Osteoblast (primary cell): ENCODE measurements around the gene WDFY1. TPM values are rescaled to one million over a fixed set of nuclear protein-coding genes. Genes with fewer than 3 reads are reported as not detected.

Experiments
- DNase-seq: peaks from one replicate; pipeline ENCODE4 v3.0.0; 2011; ENCODE audit warnings: low spot score, mixed read lengths; ENCODE audit not compliant: insufficient read length; ENCODE audit errors: missing footprints
- H2AFZ ChIP-seq: 2 replicates; pipeline ENCODE4 v1.6.0; 2011; ENCODE audit warnings: mild to moderate bottlenecking, low read length
- H3K27ac ChIP-seq: 2 replicates; pipeline ENCODE4 v1.5.1; 2011; ENCODE audit warnings: mild to moderate bottlenecking, low read depth, low read length, moderate library complexity
- H3K27me3 ChIP-seq: 2 replicates; pipeline ENCODE4 v1.6.0; 2012; ENCODE audit warnings: mild to moderate bottlenecking, control low read depth, inconsistent platforms, low read length, moderate library complexity; ENCODE audit not compliant: insufficient read depth
- H3K36me3 ChIP-seq: 2 replicates; pipeline ENCODE4 v1.5.1; 2011; ENCODE audit warnings: mild to moderate bottlenecking, low read length, control low read depth, moderate library complexity; ENCODE audit not compliant: insufficient read depth
- H3K4me1 ChIP-seq: 2 replicates; pipeline ENCODE4 v1.5.1; 2011; ENCODE audit warnings: mild to moderate bottlenecking, low read length, control low read depth, moderate library complexity; ENCODE audit not compliant: insufficient read depth
- H3K4me2 ChIP-seq: 2 replicates; pipeline ENCODE4 v1.6.0; 2011; ENCODE audit warnings: mild to moderate bottlenecking, low read length; ENCODE audit not compliant: insufficient read depth
- H3K4me3 ChIP-seq: fragments of 200-600 bp; sonication (generic); 3 replicates; pipeline ENCODE4 v1.5.1; 2012; ENCODE audit warnings: mild to moderate bottlenecking, low read length, inconsistent platforms; ENCODE audit not compliant: insufficient read depth
- H3K79me2 ChIP-seq: 2 replicates; pipeline ENCODE4 v1.6.0; 2012; ENCODE audit warnings: mild to moderate bottlenecking, low read length, control low read depth, inconsistent platforms; ENCODE audit not compliant: insufficient read depth
- H3K9me3 ChIP-seq: 2 replicates; pipeline ENCODE4 v1.5.1; 2011; ENCODE audit warnings: low read depth, low read length, control low read depth
- H4K20me1 ChIP-seq: 2 replicates; pipeline ENCODE4 v1.6.0; 2012; ENCODE audit warnings: mild to moderate bottlenecking, low read length, control low read depth; ENCODE audit not compliant: insufficient read depth
- total RNA-seq: library from RNA; depleted of rRNA; stranded (reverse); fragments of >200 nt; gene quantifications from 2 replicates; pipeline ENCODE4 v1.2.3, GENCODE V29; 2012
- TF ChIP-seq, protein P1 (sequence below): IDR thresholded peaks from 2 replicates; pipeline ENCODE4 v1.5.1; 2011; ENCODE audit warnings: mild to moderate bottlenecking, low read depth, low read length, moderate library complexity; ENCODE audit errors: extremely low read depth

The WDFY1 gene
- total RNA-seq, 1 donor, result 74.6 TPM

DNA sequence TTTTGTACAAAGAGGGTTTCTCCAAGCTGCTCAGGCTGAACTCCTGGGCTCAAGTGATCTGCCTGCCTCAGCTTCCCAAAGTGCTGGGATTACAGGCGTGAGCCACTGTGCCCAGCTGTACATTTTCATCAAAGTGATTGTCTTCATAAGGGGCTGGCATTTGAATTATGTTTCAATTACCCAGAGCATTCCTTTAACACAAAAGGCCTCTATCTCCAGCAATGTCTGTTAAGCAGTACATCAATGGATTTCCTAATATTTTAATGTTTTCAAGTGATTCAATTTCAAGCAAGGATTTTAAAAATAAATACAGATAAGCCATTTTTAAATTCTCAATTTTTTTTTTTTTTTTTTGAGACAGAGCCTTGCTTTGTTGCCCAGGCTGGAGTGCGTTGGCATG lies 56.9 kb downstream of the WDFY1 start:
- no peak for DNase-seq
- no peaks in the 10 kb centered on the region for H3K27me3 ChIP-seq
- no peak overlapping the region for H2AFZ ChIP-seq
- H3K4me2 ChIP-seq, result no peak overlapping the region
- H4K20me1 ChIP-seq, result no peaks in the 10 kb centered on the region
- no peak overlapping the region for H3K27ac ChIP-seq
- no peak overlapping the region for H3K4me3 ChIP-seq
- peaks cover 20% of the 10 kb centered on the region for H3K79me2 ChIP-seq
- H3K4me1 ChIP-seq, result peaks cover 23% of the 10 kb centered on the region
- TF ChIP-seq, protein P1, sequence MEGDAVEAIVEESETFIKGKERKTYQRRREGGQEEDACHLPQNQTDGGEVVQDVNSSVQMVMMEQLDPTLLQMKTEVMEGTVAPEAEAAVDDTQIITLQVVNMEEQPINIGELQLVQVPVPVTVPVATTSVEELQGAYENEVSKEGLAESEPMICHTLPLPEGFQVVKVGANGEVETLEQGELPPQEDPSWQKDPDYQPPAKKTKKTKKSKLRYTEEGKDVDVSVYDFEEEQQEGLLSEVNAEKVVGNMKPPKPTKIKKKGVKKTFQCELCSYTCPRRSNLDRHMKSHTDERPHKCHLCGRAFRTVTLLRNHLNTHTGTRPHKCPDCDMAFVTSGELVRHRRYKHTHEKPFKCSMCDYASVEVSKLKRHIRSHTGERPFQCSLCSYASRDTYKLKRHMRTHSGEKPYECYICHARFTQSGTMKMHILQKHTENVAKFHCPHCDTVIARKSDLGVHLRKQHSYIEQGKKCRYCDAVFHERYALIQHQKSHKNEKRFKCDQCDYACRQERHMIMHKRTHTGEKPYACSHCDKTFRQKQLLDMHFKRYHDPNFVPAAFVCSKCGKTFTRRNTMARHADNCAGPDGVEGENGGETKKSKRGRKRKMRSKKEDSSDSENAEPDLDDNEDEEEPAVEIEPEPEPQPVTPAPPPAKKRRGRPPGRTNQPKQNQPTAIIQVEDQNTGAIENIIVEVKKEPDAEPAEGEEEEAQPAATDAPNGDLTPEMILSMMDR, result no peak
- no peaks in the 10 kb centered on the region for H3K9me3 ChIP-seq
- H3K36me3 ChIP-seq, result peaks cover 44% of the 10 kb centered on the region

- no peaks in the 10 kb centered on the region for H4K20me1 ChIP-seq
- no peak overlapping the region for H3K4me3 ChIP-seq
- peaks cover 18% of the 10 kb centered on the region for H3K79me2 ChIP-seq
- H3K4me2 ChIP-seq, result no peak overlapping the region
- peaks cover 23% of the 10 kb centered on the region for H3K4me1 ChIP-seq
- H2AFZ ChIP-seq, result peak overlapping the region; percentile 25
- peak overlapping the region; percentile 20 for H3K27ac ChIP-seq
- peaks cover 49% of the 10 kb centered on the region for H3K36me3 ChIP-seq
- no peaks in the 10 kb centered on the region for H3K9me3 ChIP-seq
- TF ChIP-seq, protein P1, result no peak
- no peak for DNase-seq
- no peaks in the 10 kb centered on the region for H3K27me3 ChIP-seq
Measured at GRCh38 chr2:223887127-223887526, 58.0 kb downstream of the WDFY1 start.

GRCh38 chr2:223886726-223887125 lies 58.4 kb downstream of the WDFY1 start:
- DNase-seq, result no peak
- Histone ChIP-seq H2AFZ (no peak overlapping the region), H3K36me3 (peaks cover 52% of the 10 kb centered on the region), H3K27ac (peak overlapping the region; percentile 20), H3K4me3 (no peak overlapping the region), H3K4me1 (peaks cover 23% of the 10 kb centered on the region), H3K27me3 (no peaks in the 10 kb centered on the region), H3K9me3 (no peaks in the 10 kb centered on the region), H4K20me1 (no peaks in the 10 kb centered on the region), H3K4me2 (no peak overlapping the region), H3K79me2 (peaks cover 18% of the 10 kb centered on the region)
- TF ChIP-seq, protein P1, result no peak

DNA sequence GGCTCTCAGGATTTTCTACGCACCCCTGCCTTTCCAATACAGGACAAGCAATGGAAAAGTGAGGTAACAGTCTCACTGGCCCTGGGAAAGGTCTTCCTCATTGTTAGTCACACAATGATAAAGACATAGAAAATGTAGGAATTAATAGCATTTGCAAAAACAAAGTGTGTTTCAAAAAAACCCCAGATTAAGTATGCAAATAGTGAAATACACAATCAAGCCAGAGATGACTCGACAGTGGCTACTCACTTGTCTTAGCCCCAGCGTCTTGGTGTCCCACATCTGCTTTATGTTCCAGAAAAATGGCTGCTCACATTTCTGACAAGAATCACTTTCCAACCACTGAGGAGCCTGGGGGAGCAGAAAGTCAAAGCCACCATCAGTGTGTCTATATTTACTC lies 60.7 kb downstream of the WDFY1 start:
- H3K36me3 ChIP-seq, result peaks cover 65% of the 10 kb centered on the region
- DNase-seq, result no peak
- TF ChIP-seq, protein P1, result no peak

More for the DNA sequence above, 60.7 kb downstream of the WDFY1 start:
- no peak overlapping the region for H2AFZ ChIP-seq
- H3K4me1 ChIP-seq, result peaks cover 23% of the 10 kb centered on the region
- H3K27ac ChIP-seq, result peak overlapping the region; percentile 52
- H3K27me3 ChIP-seq, result no peaks in the 10 kb centered on the region
- H3K79me2 ChIP-seq, result peaks cover 13% of the 10 kb centered on the region
- H3K4me3 ChIP-seq, result no peak overlapping the region
- H4K20me1 ChIP-seq, result no peaks in the 10 kb centered on the region
- no peak overlapping the region for H3K4me2 ChIP-seq
- H3K9me3 ChIP-seq, result no peaks in the 10 kb centered on the region
